Body of pancreas (tissue), 4 donors: ENCODE data around the gene CRTAP.

Experiments used
- POLR2A ChIP-seq, 3 donors: fragments of 450-650 bp; IDR thresholded peaks; one replicate each; pipeline ENCODE4 v1.6.1; 2016; ENCODE audit warnings: antibody characterized with exemption in 3 of 3, mild to moderate bottlenecking in 2 of 3
- TF ChIP-seq, protein P1 (sequence below), 7 experiments: fragments of 450-650 bp in 4 of 7; fragments of 200-600 bp in 3 of 7; sonication (generic) in 3 of 7; IDR thresholded peaks; one replicate each; pipeline ENCODE4 v1.5.1; 2016 to 2019; ENCODE audit warnings: antibody characterized with exemption in 7 of 7

- TF ChIP-seq, protein P1, sequence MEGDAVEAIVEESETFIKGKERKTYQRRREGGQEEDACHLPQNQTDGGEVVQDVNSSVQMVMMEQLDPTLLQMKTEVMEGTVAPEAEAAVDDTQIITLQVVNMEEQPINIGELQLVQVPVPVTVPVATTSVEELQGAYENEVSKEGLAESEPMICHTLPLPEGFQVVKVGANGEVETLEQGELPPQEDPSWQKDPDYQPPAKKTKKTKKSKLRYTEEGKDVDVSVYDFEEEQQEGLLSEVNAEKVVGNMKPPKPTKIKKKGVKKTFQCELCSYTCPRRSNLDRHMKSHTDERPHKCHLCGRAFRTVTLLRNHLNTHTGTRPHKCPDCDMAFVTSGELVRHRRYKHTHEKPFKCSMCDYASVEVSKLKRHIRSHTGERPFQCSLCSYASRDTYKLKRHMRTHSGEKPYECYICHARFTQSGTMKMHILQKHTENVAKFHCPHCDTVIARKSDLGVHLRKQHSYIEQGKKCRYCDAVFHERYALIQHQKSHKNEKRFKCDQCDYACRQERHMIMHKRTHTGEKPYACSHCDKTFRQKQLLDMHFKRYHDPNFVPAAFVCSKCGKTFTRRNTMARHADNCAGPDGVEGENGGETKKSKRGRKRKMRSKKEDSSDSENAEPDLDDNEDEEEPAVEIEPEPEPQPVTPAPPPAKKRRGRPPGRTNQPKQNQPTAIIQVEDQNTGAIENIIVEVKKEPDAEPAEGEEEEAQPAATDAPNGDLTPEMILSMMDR (IDR thresholded peaks at IDR 0.05), result no peak
- no peak for TF ChIP-seq POLR2A (IDR thresholded peaks at IDR 0.05)
These were observed 57.8 kb downstream of the CRTAP start for GRCh38 chr3:33171580-33171979.
